Trophoblast cell (in vitro differentiated cells and primary cell): ENCODE measurements around the gene SLC22A8.

Experiments used
- DNase-seq, 2 donors: peaks; one replicate each; pipeline ENCODE4 v3.0.0-alpha.2; 2016
- H2AFZ ChIP-seq: 2 replicates; pipeline ENCODE4 v1.6.1; 2013; ENCODE audit warnings: low read length, moderate library complexity, mild to moderate bottlenecking; ENCODE audit not compliant: insufficient read depth, poor library complexity
- H2AK5ac ChIP-seq: 2 replicates; pipeline ENCODE4 v1.6.1; 2013; ENCODE audit warnings: mild to moderate bottlenecking, low read length
- H2BK120ac ChIP-seq: 2 replicates; pipeline ENCODE4 v1.6.1; 2013; ENCODE audit warnings: low read length, mild to moderate bottlenecking, moderate library complexity; ENCODE audit not compliant: insufficient read depth, poor library complexity
- H2BK12ac ChIP-seq: 2 replicates; pipeline ENCODE4 v1.6.1; 2013; ENCODE audit warnings: mild to moderate bottlenecking, low read length, moderate library complexity
- H2BK5ac ChIP-seq: 2 replicates; pipeline ENCODE4 v1.6.1; 2013; ENCODE audit warnings: low read length, low read depth, moderate library complexity, mild to moderate bottlenecking; ENCODE audit not compliant: poor library complexity
- H3K14ac ChIP-seq: 2 replicates; pipeline ENCODE4 v1.6.1; 2013; ENCODE audit warnings: mild to moderate bottlenecking, low read length
- H3K18ac ChIP-seq: 2 replicates; pipeline ENCODE4 v1.6.1; 2013; ENCODE audit warnings: mild to moderate bottlenecking, low read length
- H3K23ac ChIP-seq: 2 replicates; pipeline ENCODE4 v1.6.1; 2013; ENCODE audit warnings: low read length
- H3K27ac ChIP-seq: 2 replicates; pipeline ENCODE4 v1.5.1; 2013; ENCODE audit warnings: low read depth, mild to moderate bottlenecking, inconsistent platforms, low read length, moderate library complexity
- H3K27me3 ChIP-seq: 2 replicates; pipeline ENCODE4 v1.6.1; 2013; ENCODE audit warnings: inconsistent platforms, mild to moderate bottlenecking, low read length, moderate library complexity; ENCODE audit not compliant: insufficient read depth
- H3K36me3 ChIP-seq, 2 experiments: 1 replicate in 1 of 2; 2 replicates in 1 of 2; pipeline ENCODE4 v1.6.1; 2013; ENCODE audit warnings: low read length in 2 of 2, mild to moderate bottlenecking in 2 of 2, moderate library complexity in 1 of 2; ENCODE audit not compliant: insufficient read depth in 2 of 2, control insufficient read depth in 1 of 2
- H3K4ac ChIP-seq: 2 replicates; pipeline ENCODE4 v1.6.1; 2013; ENCODE audit warnings: low read depth, mild to moderate bottlenecking, low read length, moderate library complexity
- H3K4me1 ChIP-seq, 2 experiments: 1 replicate in 1 of 2; 2 replicates in 1 of 2; pipeline ENCODE4 v1.6.1; 2013; ENCODE audit warnings: low read length in 2 of 2, mild to moderate bottlenecking in 2 of 2, moderate library complexity in 1 of 2; ENCODE audit not compliant: insufficient read depth in 2 of 2, control insufficient read depth in 1 of 2
- H3K4me2 ChIP-seq: 2 replicates; pipeline ENCODE4 v1.6.1; 2013; ENCODE audit warnings: inconsistent platforms, mild to moderate bottlenecking, low read length, moderate library complexity
- H3K4me3 ChIP-seq: 2 replicates; pipeline ENCODE4 v1.5.1; 2013; ENCODE audit warnings: mild to moderate bottlenecking, low read depth, low read length, inconsistent platforms
- H3K79me1 ChIP-seq: one replicate; pipeline ENCODE4 v1.6.1; 2013; ENCODE audit warnings: low read length
- H3K79me2 ChIP-seq: 2 replicates; pipeline ENCODE4 v1.6.1; 2013; ENCODE audit warnings: low read length, mild to moderate bottlenecking; ENCODE audit not compliant: control insufficient read depth, insufficient read depth, poor library complexity
- H3K9ac ChIP-seq: 2 replicates; pipeline ENCODE4 v1.6.1; 2013; ENCODE audit warnings: mild to moderate bottlenecking, low read length
- H3K9me3 ChIP-seq: 2 replicates; pipeline ENCODE4 v1.6.1; 2013; ENCODE audit warnings: low read depth, mild to moderate bottlenecking, control low read depth, inconsistent platforms, low read length; ENCODE audit not compliant: insufficient read depth
- H4K12ac ChIP-seq: 2 replicates; pipeline ENCODE4 v1.6.1; 2013; ENCODE audit warnings: low read depth, mild to moderate bottlenecking, low read length, moderate library complexity
- H4K8ac ChIP-seq: 2 replicates; pipeline ENCODE4 v1.6.1; 2013; ENCODE audit warnings: low read depth, mild to moderate bottlenecking, low read length, moderate library complexity
- H4K91ac ChIP-seq: one replicate; pipeline ENCODE4 v1.6.1; 2013; ENCODE audit warnings: low read depth, mild to moderate bottlenecking, low read length, moderate library complexity
- WGBS: extraction: QIAGEN DNeasy Blood & Tissue Kit; methylation state at CpG from one replicate; pipeline ENCODE4 v1.1.7; 2013; ENCODE audit warnings: missing lambda C conversion rate; ENCODE audit not compliant: insufficient read length, insufficient coverage; ENCODE audit errors: extremely low coverage; 5-methylcytosine and 5-hydroxymethylcytosine counted together

The SLC22A8 gene

DNA sequence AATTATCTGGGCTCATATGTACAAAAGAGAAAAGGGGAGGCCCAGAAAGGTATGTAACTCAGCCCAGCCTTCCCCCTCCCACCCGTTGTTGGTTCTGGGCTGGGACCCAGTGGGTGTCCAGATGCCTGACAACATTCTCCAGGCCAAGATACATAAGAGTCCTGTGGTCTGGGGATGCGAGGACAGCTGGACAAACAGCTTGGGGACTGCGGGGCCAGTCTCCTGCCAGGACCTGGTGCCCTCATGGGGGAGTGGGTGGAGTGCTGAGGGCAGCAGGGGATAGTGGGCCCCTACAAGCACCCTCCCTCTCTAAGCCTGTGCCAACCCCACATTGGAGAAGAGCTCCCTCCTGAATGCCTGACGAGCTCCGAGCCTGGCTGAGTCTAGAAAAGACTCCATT, 27.4 kb downstream of the SLC22A8 start:
- no peak for DNase-seq
- WGBS: no CpG with 5 or more reads among the region's 5 CpGs
- Histone ChIP-seq H3K9ac (peak overlapping the region; percentile 29), H3K79me1 (no peaks in the 10 kb centered on the region), H3K27ac (no peak overlapping the region), H3K36me3 (no peaks in the 10 kb centered on the region), H2AFZ (no peak overlapping the region), H2AK5ac (no peak overlapping the region), H3K14ac (no peak overlapping the region), H3K4ac (no peak overlapping the region), H2BK120ac (no peak overlapping the region), H4K8ac (no peak overlapping the region), H3K4me3 (no peak overlapping the region), H2BK5ac (no peak overlapping the region), H3K18ac (no peak overlapping the region), H3K79me2 (no peaks in the 10 kb centered on the region), H2BK12ac (no peak overlapping the region), H3K9me3 (peaks cover 7% of the 10 kb centered on the region), H3K23ac (no peak overlapping the region), H4K91ac (no peak overlapping the region), H4K12ac (no peak overlapping the region), H3K4me1 (no peaks in the 10 kb centered on the region), H3K27me3 (no peaks in the 10 kb centered on the region), H3K4me2 (no peak overlapping the region)

DNA sequence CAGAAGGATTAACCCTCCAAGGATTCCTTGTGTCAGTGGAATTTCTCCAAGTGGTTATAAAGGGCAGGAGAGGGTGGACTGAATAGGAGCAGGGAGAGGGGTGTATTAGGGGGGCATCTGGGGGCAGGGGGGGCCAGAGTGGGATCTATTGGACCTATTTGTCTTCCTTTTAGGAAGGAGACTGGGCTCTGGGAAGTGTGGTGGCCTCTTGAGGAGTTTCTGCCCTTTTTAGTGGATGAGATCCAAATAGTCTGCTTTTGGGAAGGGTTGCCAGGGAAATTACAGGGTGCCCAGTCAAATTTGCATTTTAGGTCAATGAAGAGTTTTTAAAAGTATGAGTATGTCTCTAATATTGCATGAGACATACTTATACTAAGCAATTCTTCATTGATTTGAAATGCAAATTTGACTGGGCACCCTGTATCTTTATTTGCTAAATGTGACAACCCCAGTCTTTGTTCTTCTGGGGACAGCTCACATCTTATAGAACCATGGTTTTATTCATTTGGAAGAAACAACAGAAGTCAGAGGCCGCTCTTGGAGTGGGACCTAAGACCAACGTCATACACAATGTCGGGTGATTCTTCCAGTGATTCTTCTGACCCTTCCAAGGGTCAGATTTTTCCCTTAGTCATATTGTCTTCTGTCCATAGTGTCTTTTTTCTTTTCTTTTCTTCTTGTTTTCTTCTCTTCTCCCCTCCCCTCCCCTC, 30.4 kb downstream of the SLC22A8 start:
- H3K36me3 ChIP-seq: no peaks in the 10 kb centered on the region
- no CpG with 5 or more reads among the region's 3 CpGs for WGBS
- H3K4me1 ChIP-seq: no peaks in the 10 kb centered on the region

DNA sequence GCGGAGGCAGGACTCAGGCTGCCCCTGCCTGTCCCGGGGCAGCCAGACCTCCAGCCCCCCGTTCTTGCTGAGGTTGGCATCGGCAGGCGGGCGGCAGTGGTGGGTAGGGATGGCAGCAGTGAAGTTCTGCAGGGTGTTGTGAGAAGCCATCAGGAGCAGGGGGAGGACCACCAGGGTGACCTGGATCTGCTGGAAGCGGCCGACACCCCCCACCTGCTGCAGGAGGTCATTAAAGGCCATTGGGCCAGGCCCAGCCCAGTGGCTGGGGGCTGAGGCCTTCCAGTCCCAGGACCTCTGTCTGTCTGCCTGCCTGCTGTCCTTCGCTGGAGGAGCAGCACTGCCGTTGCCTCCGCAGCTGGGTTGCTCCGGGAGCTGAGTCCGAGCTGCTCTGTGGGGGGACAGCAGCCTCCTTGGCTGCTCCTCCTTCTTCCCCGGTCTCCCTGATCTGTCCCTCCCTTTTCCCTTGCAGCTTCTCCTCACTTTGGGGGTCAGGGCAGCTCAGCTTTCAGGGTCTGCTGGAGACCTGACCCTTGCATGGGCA, 31.1 kb downstream of the SLC22A8 start, which contains the start of gene SLC22A6:
SLC22A6 (minus strand) TSS at position 517 of the 541 bp plus-strand sequence; CDS start at position 240, 277 bp downstream.
- Histone ChIP-seq H2BK120ac (no peak within 1 kb of the TSS), H3K4me2 (no peak within 1 kb of the TSS), H3K4ac (no peak within 1 kb of the TSS), H3K4me3 (no peak within 1 kb of the TSS), H2BK5ac (no peak within 1 kb of the TSS), H3K23ac (no peak within 1 kb of the TSS), H3K18ac (no peak within 1 kb of the TSS), H2BK12ac (no peak within 1 kb of the TSS), H3K4me1 (no peaks in the 10 kb centered on the region), H3K27me3 (no peaks in the 10 kb centered on the region), H3K36me3 (no peaks in the 10 kb centered on the region), H3K9ac (no peak within 1 kb of the TSS), H4K8ac (no peak within 1 kb of the TSS), H4K91ac (no peak within 1 kb of the TSS), H3K27ac (no peak within 1 kb of the TSS), H4K12ac (no peak within 1 kb of the TSS), H2AK5ac (no peak within 1 kb of the TSS), H3K79me2 (no peaks in the 10 kb centered on the region), H3K9me3 (no peaks in the 10 kb centered on the region), H3K14ac (no peak within 1 kb of the TSS), H2AFZ (no peak within 1 kb of the TSS), H3K79me1 (no peaks in the 10 kb centered on the region)
- no CpG with 5 or more reads among the region's 14 CpGs for WGBS
- no peak for DNase-seq

More for the DNA sequence above, 30.4 kb downstream of the SLC22A8 start:
- Histone ChIP-seq H3K9ac (no peak overlapping the region), H3K79me1 (no peaks in the 10 kb centered on the region), H4K12ac (no peak overlapping the region), H3K18ac (no peak overlapping the region), H3K4me3 (no peak overlapping the region), H3K27me3 (no peaks in the 10 kb centered on the region), H3K4ac (no peak overlapping the region), H2BK12ac (no peak overlapping the region), H2AK5ac (no peak overlapping the region), H3K14ac (no peak overlapping the region), H3K27ac (no peak overlapping the region), H2BK120ac (no peak overlapping the region), H4K8ac (no peak overlapping the region), H2BK5ac (no peak overlapping the region), H3K9me3 (no peaks in the 10 kb centered on the region), H2AFZ (no peak overlapping the region), H3K79me2 (no peaks in the 10 kb centered on the region), H3K4me2 (no peak overlapping the region), H4K91ac (no peak overlapping the region), H3K23ac (no peak overlapping the region)
- DNase-seq: no peak

DNA sequence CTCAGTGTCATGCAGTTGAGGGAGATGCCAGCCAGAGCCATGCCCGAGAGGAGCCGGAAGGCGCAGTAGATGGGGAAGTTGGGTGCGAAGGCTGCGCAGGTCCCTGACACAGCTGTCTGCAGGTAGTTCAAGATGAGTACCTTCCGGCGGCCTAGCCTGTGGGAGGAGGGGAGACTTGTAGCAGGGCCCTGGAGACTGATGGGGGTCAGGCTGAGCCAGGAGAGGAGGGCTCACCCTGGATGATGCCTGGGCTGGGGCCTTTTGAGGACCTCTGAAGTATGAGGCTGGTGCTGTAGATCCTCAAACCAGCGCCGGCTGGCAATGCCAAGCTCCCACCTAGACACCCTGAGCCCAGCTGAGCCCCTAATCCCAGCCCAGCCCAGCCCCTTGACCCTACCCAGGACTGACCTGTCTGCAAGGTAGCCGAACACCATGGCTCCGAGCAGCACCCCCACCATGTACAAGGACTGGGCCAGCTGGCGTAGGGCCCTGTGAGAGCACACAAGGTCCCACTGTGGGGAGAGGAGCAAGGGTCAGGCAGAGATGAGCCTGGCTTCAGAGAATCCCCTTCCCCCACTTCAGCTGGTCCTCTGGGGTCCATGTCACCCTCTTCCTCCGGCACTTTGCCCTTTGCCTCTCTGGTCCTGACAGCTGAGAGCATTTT, 32.0 kb downstream of the SLC22A8 start:
- Histone ChIP-seq H3K4me2 (no peak overlapping the region), H4K8ac (no peak overlapping the region), H3K14ac (no peak overlapping the region), H3K9ac (no peak overlapping the region), H2AK5ac (no peak overlapping the region), H3K4me1 (no peaks in the 10 kb centered on the region), H2BK12ac (no peak overlapping the region), H3K79me2 (no peaks in the 10 kb centered on the region), H2BK120ac (no peak overlapping the region), H4K91ac (no peak overlapping the region), H4K12ac (no peak overlapping the region), H3K4me3 (no peak overlapping the region), H3K79me1 (no peaks in the 10 kb centered on the region), H3K36me3 (no peaks in the 10 kb centered on the region), H3K23ac (no peak overlapping the region), H3K4ac (no peak overlapping the region), H3K27me3 (no peaks in the 10 kb centered on the region), H3K18ac (no peak overlapping the region), H2BK5ac (no peak overlapping the region), H3K27ac (no peak overlapping the region), H2AFZ (no peak overlapping the region), H3K9me3 (no peaks in the 10 kb centered on the region)
- no peak for DNase-seq
- no CpG with 5 or more reads among the region's 13 CpGs for WGBS
